ENCODE data around the gene KCNG4.
A peak's percentile ranks its signal among the peaks of the same experiment; 100 is the strongest.
"Not testable (repeated sequence)": the region's sequence is repeated elsewhere in the genome, so short reads cannot be mapped to it uniquely, and the experiment has no call there.

The KCNG4 gene

GRCh38 chr16:84205976-84206691 is 33.7 kb downstream of the KCNG4 start:
- DNase-seq = no peak

GRCh38 chr16:84205123-84205522 is 34.7 kb downstream of the KCNG4 start:
- not testable (repeated sequence) for DNase-seq

GRCh38 chr16:84204551-84204950 is 35.3 kb downstream of the KCNG4 start:
- DNase-seq = not testable (repeated sequence)

GRCh38 chr16:84199861-84200260 is 40.0 kb downstream of the KCNG4 start:
- DNase-seq = no peak

- no peak for DNase-seq
Measured at GRCh38 chr16:84199097-84199496, 40.7 kb downstream of the KCNG4 start.

GRCh38 chr16:84198401-84198800 is 41.4 kb downstream of the KCNG4 start:
- DNase-seq = peak; percentile 31

GRCh38 chr16:84197466-84198128 is 42.2 kb downstream of the KCNG4 start:
- DNase-seq = no peak

- DNase-seq = no peak
Measured at GRCh38 chr16:84196727-84197394, 43.0 kb downstream of the KCNG4 start.

GRCh38 chr16:84196101-84196500 is 43.7 kb downstream of the KCNG4 start:
- no peak for DNase-seq

GRCh38 chr16:84195201-84196093 is 44.4 kb downstream of the KCNG4 start:
- no peak for DNase-seq

- DNase-seq = no peak
Measured at GRCh38 chr16:84194470-84195200, 45.2 kb downstream of the KCNG4 start.

- no peak for DNase-seq
Measured at GRCh38 chr16:84194018-84194417, 45.8 kb downstream of the KCNG4 start.

GRCh38 chr16:84193480-84193879 is 46.3 kb downstream of the KCNG4 start:
- DNase-seq = no peak

- no peak for DNase-seq
Measured at GRCh38 chr16:84191466-84191865, 48.3 kb downstream of the KCNG4 start.

GRCh38 chr16:84190731-84191388 is 49.0 kb downstream of the KCNG4 start, which contains the start of gene ADAD2:
TSS of gene ADAD2 (plus strand) at chr16:84191157. CDS start at chr16:84191231, 74 bp downstream.
- DNase-seq = no peak

- DNase-seq = peak; percentile 93
Measured at GRCh38 chr16:84186685-84187437, 53.0 kb downstream of the KCNG4 start, which contains the start of gene TAF1C. TSS of gene TAF1C (minus strand) at chr16:84187057. CDS start at chr16:84184988, 2,069 bp downstream.

GRCh38 chr16:84184775-84185174 is 55.0 kb downstream of the KCNG4 start:
- no peak for DNase-seq

GRCh38 chr16:84183911-84184591 is 55.8 kb downstream of the KCNG4 start:
- no peak for DNase-seq

- DNase-seq = no peak
Measured at GRCh38 chr16:84183572-84183875, 56.3 kb downstream of the KCNG4 start.

Data from right hindlimb (tissue), 1 donor.